ENCODE data around the gene TNFRSF6B. TPM values are rescaled to one million over a fixed set of nuclear protein-coding genes. Genes with fewer than 3 reads are reported as not detected.

TNFRSF6B gene
- total and polyA plus RNA-seq, 4 donors, result 1.6 to 195 (median 32.7) TPM

DNA sequence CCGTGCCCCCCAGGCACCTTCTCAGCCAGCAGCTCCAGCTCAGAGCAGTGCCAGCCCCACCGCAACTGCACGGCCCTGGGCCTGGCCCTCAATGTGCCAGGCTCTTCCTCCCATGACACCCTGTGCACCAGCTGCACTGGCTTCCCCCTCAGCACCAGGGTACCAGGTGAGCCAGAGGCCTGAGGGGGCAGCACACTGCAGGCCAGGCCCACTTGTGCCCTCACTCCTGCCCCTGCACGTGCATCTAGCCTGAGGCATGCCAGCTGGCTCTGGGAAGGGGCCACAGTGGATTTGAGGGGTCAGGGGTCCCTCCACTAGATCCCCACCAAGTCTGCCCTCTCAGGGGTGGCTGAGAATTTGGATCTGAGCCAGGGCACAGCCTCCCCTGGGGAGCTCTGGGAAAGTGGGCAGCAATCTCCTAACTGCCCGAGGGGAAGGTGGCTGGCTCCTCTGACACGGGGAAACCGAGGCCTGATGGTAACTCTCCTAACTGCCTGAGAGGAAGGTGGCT is 960 bp downstream of the TNFRSF6B start:
- Histone ChIP-seq H3K9ac (ENCODE audit: insufficient read depth in 1 of 2, low read length in 2 of 2) (no peak overlapping the region), H3K27me3 (ENCODE audit: control insufficient read depth in 3 of 3, insufficient read depth in 3 of 3, low read length in 2 of 3) (no peaks in the 10 kb centered on the region), H3K36me3 (ENCODE audit: control insufficient read depth in 4 of 4, insufficient read depth in 4 of 4, low read length in 4 of 4) (peaks cover 0 to 30% (median 5%) of the 10 kb centered on the region in 4 donors), H3K27ac (ENCODE audit: low read depth in 1 of 2, low read length in 1 of 2) (peak overlapping the region in 1 of 2 donors; percentile 77), H3K4me3 (peak overlapping the region; percentile 58), H3K4me1 (ENCODE audit: control insufficient read depth in 5 of 5, insufficient read depth in 5 of 5, low read length in 5 of 5) (peaks cover 0 to 23% (median 0%) of the 10 kb centered on the region in 5 donors), H3K9me3 (ENCODE audit: control insufficient read depth in 4 of 4, insufficient read depth in 3 of 4, low read length in 3 of 4) (no peaks in the 10 kb centered on the region)
- no peak for ATAC-seq (ENCODE audit: insufficient read depth, low FRiP score)
- 50 to 58% methylated on average over 7 of the region's 7 CpGs for WGBS, 2 donors
- TF ChIP-seq, protein P1, sequence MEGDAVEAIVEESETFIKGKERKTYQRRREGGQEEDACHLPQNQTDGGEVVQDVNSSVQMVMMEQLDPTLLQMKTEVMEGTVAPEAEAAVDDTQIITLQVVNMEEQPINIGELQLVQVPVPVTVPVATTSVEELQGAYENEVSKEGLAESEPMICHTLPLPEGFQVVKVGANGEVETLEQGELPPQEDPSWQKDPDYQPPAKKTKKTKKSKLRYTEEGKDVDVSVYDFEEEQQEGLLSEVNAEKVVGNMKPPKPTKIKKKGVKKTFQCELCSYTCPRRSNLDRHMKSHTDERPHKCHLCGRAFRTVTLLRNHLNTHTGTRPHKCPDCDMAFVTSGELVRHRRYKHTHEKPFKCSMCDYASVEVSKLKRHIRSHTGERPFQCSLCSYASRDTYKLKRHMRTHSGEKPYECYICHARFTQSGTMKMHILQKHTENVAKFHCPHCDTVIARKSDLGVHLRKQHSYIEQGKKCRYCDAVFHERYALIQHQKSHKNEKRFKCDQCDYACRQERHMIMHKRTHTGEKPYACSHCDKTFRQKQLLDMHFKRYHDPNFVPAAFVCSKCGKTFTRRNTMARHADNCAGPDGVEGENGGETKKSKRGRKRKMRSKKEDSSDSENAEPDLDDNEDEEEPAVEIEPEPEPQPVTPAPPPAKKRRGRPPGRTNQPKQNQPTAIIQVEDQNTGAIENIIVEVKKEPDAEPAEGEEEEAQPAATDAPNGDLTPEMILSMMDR (IDR thresholded peaks at IDR 0.05; ENCODE audit: control extremely low read depth, extremely low read depth), result no peak
- no peak for DNase-seq

- TF ChIP-seq, protein P1 (IDR thresholded peaks at IDR 0.05; ENCODE audit: control extremely low read depth, extremely low read depth), result no peak
- Histone ChIP-seq H3K36me3 (ENCODE audit: control insufficient read depth in 4 of 4, insufficient read depth in 4 of 4, low read length in 4 of 4) (peaks cover 0 to 30% (median 5%) of the 10 kb centered on the region in 4 donors), H3K27ac (ENCODE audit: low read depth in 1 of 2, low read length in 1 of 2) (peak overlapping the region in 1 of 2 donors; percentile 77), H3K27me3 (ENCODE audit: control insufficient read depth in 3 of 3, insufficient read depth in 3 of 3, low read length in 2 of 3) (no peaks in the 10 kb centered on the region), H3K4me1 (ENCODE audit: control insufficient read depth in 5 of 5, insufficient read depth in 5 of 5, low read length in 5 of 5) (peaks cover 0 to 23% (median 0%) of the 10 kb centered on the region in 5 donors), H3K9ac (ENCODE audit: insufficient read depth in 1 of 2, low read length in 2 of 2) (no peak overlapping the region), H3K4me3 (peak overlapping the region; percentile 58), H3K9me3 (ENCODE audit: control insufficient read depth in 4 of 4, insufficient read depth in 3 of 4, low read length in 3 of 4) (no peaks in the 10 kb centered on the region)
- DNase-seq (no peak), ATAC-seq (ENCODE audit: insufficient read depth, low FRiP score) (no peak)
- 84 to 89% methylated on average over 39 to 40 of the region's 40 CpGs for WGBS, 2 donors
Measured at GRCh38 chr20:63697868-63698545, 1.6 kb downstream of the TNFRSF6B start.

DNA sequence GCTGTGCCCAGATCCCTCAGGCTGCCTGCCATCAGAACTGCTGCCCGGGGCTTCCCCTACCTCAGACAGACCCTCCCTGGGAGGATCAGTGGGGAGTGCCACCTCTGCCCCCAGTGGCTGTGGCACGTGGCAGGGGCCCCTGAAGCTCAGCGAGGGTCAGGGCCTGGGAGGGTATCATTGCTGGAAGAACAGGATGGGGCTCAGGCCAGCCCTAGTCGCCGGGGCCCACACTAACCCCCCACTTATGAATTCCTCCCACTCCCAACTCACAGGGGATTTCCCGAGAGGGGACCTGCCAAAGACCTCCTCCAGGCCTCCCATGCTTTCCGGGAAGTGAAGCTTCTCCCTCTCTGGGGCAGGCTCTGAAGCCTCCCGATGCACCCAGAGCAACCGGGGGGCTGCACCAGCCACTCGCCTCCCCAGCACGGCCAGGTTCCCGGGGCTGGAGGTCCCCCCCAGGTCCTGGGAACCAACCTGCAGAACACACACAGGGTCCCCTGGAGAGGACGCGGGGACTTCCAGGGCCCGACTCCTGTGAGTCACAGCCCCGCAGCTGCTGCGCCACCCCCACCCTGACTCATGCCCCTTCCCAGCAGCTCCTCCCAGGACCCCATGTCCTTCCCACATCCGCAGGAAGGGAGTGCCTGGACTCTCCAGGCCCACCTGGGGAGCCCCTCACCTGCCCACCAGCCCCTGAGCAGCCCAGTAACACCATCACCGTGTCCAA is 2.5 kb downstream of the TNFRSF6B start:
- Histone ChIP-seq H3K9me3 (ENCODE audit: control insufficient read depth in 4 of 4, insufficient read depth in 3 of 4, low read length in 3 of 4) (no peaks in the 10 kb centered on the region), H3K4me3 (no peak overlapping the region), H3K9ac (ENCODE audit: insufficient read depth in 1 of 2, low read length in 2 of 2) (no peak overlapping the region), H3K27ac (ENCODE audit: low read depth in 1 of 2, low read length in 1 of 2) (peak overlapping the region; percentile 78 to 86), H3K27me3 (ENCODE audit: control insufficient read depth in 3 of 3, insufficient read depth in 3 of 3, low read length in 2 of 3) (no peaks in the 10 kb centered on the region), H3K36me3 (ENCODE audit: control insufficient read depth in 4 of 4, insufficient read depth in 4 of 4, low read length in 4 of 4) (peaks cover 0 to 34% (median 4%) of the 10 kb centered on the region in 4 donors), H3K4me1 (ENCODE audit: control insufficient read depth in 5 of 5, insufficient read depth in 5 of 5, low read length in 5 of 5) (peaks cover 0 to 23% (median 0%) of the 10 kb centered on the region in 5 donors)
- WGBS, 2 donors, result 47 to 80% methylated on average over 19 of the region's 19 CpGs
- TF ChIP-seq, protein P1 (IDR thresholded peaks at IDR 0.05; ENCODE audit: control extremely low read depth, extremely low read depth), result no peak
- ATAC-seq (ENCODE audit: insufficient read depth, low FRiP score) (peak; percentile 56), DNase-seq (no peak)
